Lung (tissue), 12 donors: ENCODE measurements around the gene CDX2. TPM values are rescaled to one million over a fixed set of nuclear protein-coding genes. Genes with fewer than 3 reads are reported as not detected.

Experiments used
- ATAC-seq: fragments of 200-7000 bp; cut with Tn5 transposase; one replicate; pipeline ENCODE4 v1.9.1; 2020; ENCODE audit warnings: moderate number of reproducible peaks; ENCODE audit not compliant: insufficient read depth, low FRiP score
- DNase-seq, 3 donors: peaks; one replicate each; pipeline ENCODE4 v3.0.0-alpha.2; 2013 to 2017
- H3K27ac ChIP-seq, 2 donors: one replicate each; pipeline ENCODE4 v1.5.1; 2013; ENCODE audit warnings: mild to moderate bottlenecking in 2 of 2, moderate library complexity in 2 of 2, control low read depth in 1 of 2, inconsistent platforms in 1 of 2, low read depth in 1 of 2, low read length in 1 of 2
- H3K27me3 ChIP-seq, 3 donors: one replicate each; pipeline ENCODE4 v1.5.1; 2013; ENCODE audit warnings: low read length in 2 of 3; ENCODE audit not compliant: control insufficient read depth in 3 of 3, insufficient read depth in 3 of 3
- H3K36me3 ChIP-seq, 4 donors: one replicate each; pipeline ENCODE4 v1.5.1; 2013; ENCODE audit warnings: low read length in 4 of 4, mild to moderate bottlenecking in 1 of 4, moderate library complexity in 1 of 4; ENCODE audit not compliant: control insufficient read depth in 4 of 4, insufficient read depth in 4 of 4
- H3K4me1 ChIP-seq, 5 donors: one replicate each; pipeline ENCODE4 v1.5.1; 2013; ENCODE audit warnings: low read length in 5 of 5, mild to moderate bottlenecking in 2 of 5, moderate library complexity in 1 of 5; ENCODE audit not compliant: control insufficient read depth in 5 of 5, insufficient read depth in 5 of 5
- H3K4me3 ChIP-seq: one replicate; pipeline ENCODE4 v1.5.1; 2013; ENCODE audit warnings: mild to moderate bottlenecking, control low read depth, moderate library complexity
- H3K9ac ChIP-seq, 2 donors: one replicate each; pipeline ENCODE4 v1.5.1; 2013; ENCODE audit warnings: low read length in 2 of 2, control low read depth in 1 of 2; ENCODE audit not compliant: insufficient read depth in 1 of 2
- H3K9me3 ChIP-seq, 4 donors: one replicate each; pipeline ENCODE4 v1.5.1; 2013; ENCODE audit warnings: low read length in 3 of 4, mild to moderate bottlenecking in 1 of 4, moderate library complexity in 1 of 4; ENCODE audit not compliant: control insufficient read depth in 4 of 4, insufficient read depth in 3 of 4
- CTCF ChIP-seq: IDR thresholded peaks from 2 replicates; pipeline ENCODE4 v1.5.1; 2012; ENCODE audit warnings: mild to moderate bottlenecking; ENCODE audit errors: control extremely low read depth, extremely low read depth
- WGBS, 2 donors: extraction: QIAGEN DNeasy Blood & Tissue Kit; methylation state at CpG; one replicate each; pipeline ENCODE4 v1.1.7; 2013; 5-methylcytosine and 5-hydroxymethylcytosine counted together
- polyA plus RNA-seq, 2 donors: library from polyadenylated mRNA; stranded (reverse); fragments of 200-250 nt; gene quantifications; one replicate each; pipeline ENCODE4 v1.2.1, GENCODE V29; 2013
- total RNA-seq, 2 donors: library from RNA; depleted of rRNA in 1 of 2; stranded (reverse); fragments of >200 nt in 1 of 2; gene quantifications; one replicate each; pipeline ENCODE4 v1.2.1, GENCODE V29; 2014 to 2021
- donor health status: control.
- donor health status: control.
- donor health status: Bipolar disorder and iron deficiency.
- donor health status: healthy.
- donor health status: DM: yes; HTN: yes; CAD: no.

The CDX2 gene
- total and polyA plus RNA-seq, 4 donors: 0.12 TPM; not detected in 3

- peak; percentile 56 for TF ChIP-seq CTCF
- H3K27me3 ChIP-seq: peaks cover 3 to 73% (median 71%) of the 10 kb centered on the region in 3 donors
- DNase-seq (peak; percentile 73 to 85 (median 84)), ATAC-seq (peak; percentile 91)
- no peak overlapping the region for H3K27ac ChIP-seq
- WGBS, 2 donors: 2% methylated on average over 53 to 71 of the region's 71 CpGs
- H3K36me3 ChIP-seq: no peaks in the 10 kb centered on the region
- H3K4me1 ChIP-seq: peaks cover 0 to 10% (median 5%) of the 10 kb centered on the region in 5 donors
- no peak overlapping the region for H3K9ac ChIP-seq
- H3K4me3 ChIP-seq: peak overlapping the region; percentile 20
- peaks cover 0 to 2% (median 0%) of the 10 kb centered on the region in 4 donors for H3K9me3 ChIP-seq
Measured at GRCh38 chr13:27953676-27954405, 15.3 kb downstream of the CDX2 start.

GRCh38 chr13:27952876-27953675, 16.0 kb downstream of the CDX2 start:
- Histone ChIP-seq H3K27me3 (peaks cover 0 to 66% (median 63%) of the 10 kb centered on the region in 3 donors), H3K9ac (no peak overlapping the region)

GRCh38 chr13:27942972-27943371, 26.1 kb downstream of the CDX2 start:
- no peak for ATAC-seq
- peaks cover 0 to 11% (median 3%) of the 10 kb centered on the region in 3 donors for H3K27me3 ChIP-seq
- no peak for TF ChIP-seq CTCF
- DNase-seq: no peak
- H3K4me3 ChIP-seq: no peak overlapping the region
- no peaks in the 10 kb centered on the region for H3K4me1 ChIP-seq
- 82 to 90% methylated on average over 1 of the region's 1 CpG for WGBS, 2 donors
- H3K36me3 ChIP-seq: no peaks in the 10 kb centered on the region
- H3K9me3 ChIP-seq: peaks cover 0 to 11% (median 3%) of the 10 kb centered on the region in 4 donors
- no peak overlapping the region for H3K9ac ChIP-seq
- no peak overlapping the region for H3K27ac ChIP-seq

More at GRCh38 chr13:27952876-27953675, 16.0 kb downstream of the CDX2 start:
- TF ChIP-seq CTCF: no peak
- H3K27ac ChIP-seq: no peak overlapping the region
- no peak for ATAC-seq
- H3K9me3 ChIP-seq: peaks cover 0 to 2% (median 0%) of the 10 kb centered on the region in 4 donors
- H3K36me3 ChIP-seq: no peaks in the 10 kb centered on the region
- no peak overlapping the region for H3K4me3 ChIP-seq
- WGBS, 2 donors: 8 to 10% methylated on average over 30 of the region's 30 CpGs
- peaks cover 0 to 10% (median 5%) of the 10 kb centered on the region in 5 donors for H3K4me1 ChIP-seq
- no peak for DNase-seq
